ENCODE measurements around the gene PADI3. TPM values are rescaled to one million over a fixed set of nuclear protein-coding genes. Genes with fewer than 3 reads are reported as not detected.

PADI3 gene
- total RNA-seq, 2 donors from 2014 or later, result 0.18 to 1.2 TPM

DNA sequence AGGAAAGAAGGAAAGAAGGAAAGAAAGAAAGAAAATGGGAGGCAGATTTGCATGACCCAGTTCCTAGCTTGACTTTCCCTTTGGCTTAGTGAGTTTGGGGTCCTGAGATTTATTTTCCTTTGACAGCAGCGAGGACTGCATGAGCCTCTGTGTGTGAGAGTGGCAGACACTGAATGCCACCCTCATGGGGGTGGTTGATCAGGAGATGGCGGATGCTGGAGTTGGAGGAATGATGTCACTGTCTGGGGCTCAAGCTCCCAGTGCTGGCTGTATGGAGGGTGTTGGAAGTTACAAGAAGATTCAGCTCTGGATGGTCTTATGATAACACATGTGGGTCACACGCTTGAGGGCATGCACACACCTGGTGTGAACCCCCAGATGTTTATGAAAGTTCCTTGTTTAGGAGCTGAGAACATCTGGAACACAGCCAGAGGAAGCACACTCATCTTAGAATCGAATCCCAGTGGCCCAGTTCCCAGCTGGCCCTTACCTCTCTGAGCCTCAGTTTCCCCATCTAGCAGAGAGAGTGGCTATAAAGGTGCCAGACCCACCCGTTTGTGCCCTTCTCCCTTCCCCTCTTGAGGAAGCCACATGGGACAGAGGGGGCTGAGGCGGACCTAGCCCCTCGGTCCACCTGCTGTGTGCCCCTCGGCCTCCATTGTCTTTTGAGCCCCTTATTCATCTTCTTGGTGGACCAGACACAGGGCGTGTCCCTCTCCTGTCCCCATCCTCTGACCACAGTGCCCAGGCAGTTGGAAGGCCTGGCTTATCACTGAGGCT is 64.8 kb downstream of the PADI3 start:
- TF ChIP-seq, protein P1, sequence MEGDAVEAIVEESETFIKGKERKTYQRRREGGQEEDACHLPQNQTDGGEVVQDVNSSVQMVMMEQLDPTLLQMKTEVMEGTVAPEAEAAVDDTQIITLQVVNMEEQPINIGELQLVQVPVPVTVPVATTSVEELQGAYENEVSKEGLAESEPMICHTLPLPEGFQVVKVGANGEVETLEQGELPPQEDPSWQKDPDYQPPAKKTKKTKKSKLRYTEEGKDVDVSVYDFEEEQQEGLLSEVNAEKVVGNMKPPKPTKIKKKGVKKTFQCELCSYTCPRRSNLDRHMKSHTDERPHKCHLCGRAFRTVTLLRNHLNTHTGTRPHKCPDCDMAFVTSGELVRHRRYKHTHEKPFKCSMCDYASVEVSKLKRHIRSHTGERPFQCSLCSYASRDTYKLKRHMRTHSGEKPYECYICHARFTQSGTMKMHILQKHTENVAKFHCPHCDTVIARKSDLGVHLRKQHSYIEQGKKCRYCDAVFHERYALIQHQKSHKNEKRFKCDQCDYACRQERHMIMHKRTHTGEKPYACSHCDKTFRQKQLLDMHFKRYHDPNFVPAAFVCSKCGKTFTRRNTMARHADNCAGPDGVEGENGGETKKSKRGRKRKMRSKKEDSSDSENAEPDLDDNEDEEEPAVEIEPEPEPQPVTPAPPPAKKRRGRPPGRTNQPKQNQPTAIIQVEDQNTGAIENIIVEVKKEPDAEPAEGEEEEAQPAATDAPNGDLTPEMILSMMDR (IDR thresholded peaks at IDR 0.05), result no peak
- Histone ChIP-seq H3K36me3 (no peaks in the 10 kb centered on the region), H3K4me3 (no peak overlapping the region), H3K27me3 (replicated peaks; ENCODE audit: insufficient read depth) (no peaks in the 10 kb centered on the region), H3K27ac (no peak overlapping the region), H3K4me1 (replicated peaks) (no peaks in the 10 kb centered on the region), H3K9me3 (no peaks in the 10 kb centered on the region)
- DNase-seq (ENCODE audit: low spot score), result no peak
- 88% methylated on average over 9 of the region's 9 CpGs for WGBS
- intact Hi-C loops (cut with DNase I), result no loop called here

DNA sequence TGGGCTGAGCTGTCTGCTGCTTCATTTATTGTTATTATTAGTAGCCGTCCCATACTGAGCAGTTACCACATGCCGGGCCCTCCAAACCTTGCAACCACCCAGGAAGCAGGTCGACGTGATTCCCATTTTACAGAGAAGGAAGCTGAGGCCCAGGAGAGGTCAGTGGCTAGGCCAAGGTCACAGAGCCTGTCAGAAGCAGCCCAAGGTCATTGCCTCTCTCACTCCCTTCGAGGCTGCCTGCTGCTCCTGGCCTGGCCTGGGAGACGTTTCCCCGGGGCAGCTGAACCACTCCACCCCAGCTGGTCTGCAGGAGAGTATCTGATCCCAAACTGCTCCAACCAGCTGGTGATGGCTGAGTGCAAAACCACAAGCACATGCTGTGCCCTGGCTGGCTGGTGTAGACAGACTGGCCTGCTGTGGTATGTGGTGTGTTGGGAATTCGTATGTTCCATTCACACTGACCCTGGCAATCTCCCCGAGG is 65.6 kb downstream of the PADI3 start:
- TF ChIP-seq, protein P1 (IDR thresholded peaks at IDR 0.05), result no peak
- TF ChIP-seq POLR2A (IDR thresholded peaks at IDR 0.05) (no peak), POLR2AphosphoS5 (IDR thresholded peaks at IDR 0.05) (no peak)
- Histone ChIP-seq H3K4me3 (no peak overlapping the region), H3K27ac (no peak overlapping the region), H3K36me3 (no peaks in the 10 kb centered on the region), H3K9me3 (no peaks in the 10 kb centered on the region), H3K27me3 (replicated peaks; ENCODE audit: insufficient read depth) (no peaks in the 10 kb centered on the region), H3K4me1 (replicated peaks) (no peaks in the 10 kb centered on the region)
- WGBS, result 64% methylated on average over 9 of the region's 9 CpGs
- intact Hi-C loops (cut with DNase I), result no loop called here
- no peak for DNase-seq (ENCODE audit: low spot score)

DNA sequence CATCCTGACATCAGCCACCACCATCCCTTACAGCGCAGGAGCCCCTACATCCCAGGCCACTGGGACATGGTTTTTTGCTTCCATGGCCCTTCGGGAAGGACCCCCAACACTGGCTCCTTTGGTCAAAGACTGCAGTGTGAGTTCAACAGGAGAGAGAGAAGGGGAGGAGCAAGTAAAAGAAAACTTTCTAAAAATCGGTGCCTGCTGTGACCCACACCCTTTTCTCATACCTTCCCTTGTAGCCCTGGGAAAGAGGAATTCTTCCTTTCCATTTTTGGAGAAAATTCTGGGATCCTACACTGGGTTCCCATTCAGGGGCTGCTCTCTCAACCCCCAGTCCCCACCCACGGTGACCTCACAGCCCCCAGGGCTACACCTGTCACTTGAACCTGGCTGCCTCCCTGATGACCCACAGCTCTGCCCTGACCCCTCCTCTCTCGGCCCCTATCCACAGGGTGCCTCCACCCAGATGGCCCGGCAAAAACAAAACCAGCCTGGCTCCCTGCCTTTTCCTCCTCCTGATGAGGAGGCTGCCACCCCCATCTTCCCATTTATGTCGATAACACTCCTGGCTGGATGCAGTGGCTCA is 66.7 kb downstream of the PADI3 start:
- intact Hi-C loops (cut with DNase I), result no loop called here
- Histone ChIP-seq H3K9me3 (no peaks in the 10 kb centered on the region), H3K4me1 (replicated peaks) (no peaks in the 10 kb centered on the region), H3K36me3 (no peaks in the 10 kb centered on the region), H3K27me3 (replicated peaks; ENCODE audit: insufficient read depth) (no peaks in the 10 kb centered on the region), H3K4me3 (no peak overlapping the region), H3K27ac (no peak overlapping the region)
- no peak for DNase-seq (ENCODE audit: low spot score)
- TF ChIP-seq, protein P1 (IDR thresholded peaks at IDR 0.05), result no peak
- TF ChIP-seq POLR2AphosphoS5 (IDR thresholded peaks at IDR 0.05) (no peak), POLR2A (IDR thresholded peaks at IDR 0.05) (no peak)
- 58% methylated on average over 7 of the region's 7 CpGs for WGBS

DNA sequence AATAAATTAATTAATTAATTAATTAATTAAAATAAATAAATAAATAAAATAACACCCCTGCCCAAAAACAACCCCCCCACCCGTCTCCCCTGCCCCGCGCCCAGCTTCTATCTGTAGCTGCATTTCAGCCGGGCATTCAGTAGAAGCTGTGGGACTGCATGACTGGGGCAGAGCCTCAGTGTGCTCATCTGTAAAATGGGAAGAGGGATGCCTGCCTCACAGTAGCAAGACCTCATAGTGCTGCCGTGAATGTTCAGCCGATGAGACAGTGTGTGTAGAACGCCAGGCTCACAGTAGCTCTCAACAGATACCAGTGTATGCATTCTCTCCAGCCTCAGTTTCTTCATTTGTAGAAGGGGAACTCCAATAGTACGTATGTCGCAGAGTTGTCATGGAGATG is 67.8 kb downstream of the PADI3 start:
- DNase-seq (ENCODE audit: low spot score), result no peak
- no peak overlapping the region for H3K4me3 ChIP-seq
- H3K9me3 ChIP-seq, result no peaks in the 10 kb centered on the region
- TF ChIP-seq POLR2A (IDR thresholded peaks at IDR 0.05), result no peak
- H3K27me3 ChIP-seq (replicated peaks; ENCODE audit: insufficient read depth), result no peaks in the 10 kb centered on the region
- no peaks in the 10 kb centered on the region for H3K36me3 ChIP-seq
- intact Hi-C loops (cut with DNase I), result no loop called here
- 83% methylated on average over 9 of the region's 9 CpGs for WGBS
- H3K4me1 ChIP-seq (replicated peaks), result no peaks in the 10 kb centered on the region
- H3K27ac ChIP-seq, result no peak overlapping the region

DNA sequence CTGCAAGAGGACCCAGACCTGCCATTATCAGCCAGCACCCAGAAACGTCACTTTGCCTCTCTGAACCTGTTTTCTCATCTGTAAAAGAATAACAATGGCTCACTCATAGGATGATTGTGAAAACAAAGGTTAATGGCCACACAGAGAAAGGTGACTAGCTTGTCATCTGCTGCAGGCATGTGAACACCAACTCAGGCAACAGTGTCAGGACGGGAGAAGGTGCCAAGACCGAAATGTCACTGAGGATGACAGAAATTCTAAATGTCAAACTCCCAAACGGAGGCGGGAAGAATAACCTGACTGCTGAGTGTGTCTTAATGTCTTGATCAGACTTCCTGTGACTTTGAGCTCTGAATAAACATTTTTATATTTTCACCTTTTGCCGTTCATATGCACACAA is 69.4 kb downstream of the PADI3 start:
- H3K4me1 ChIP-seq (replicated peaks), result no peaks in the 10 kb centered on the region
- no peaks in the 10 kb centered on the region for H3K9me3 ChIP-seq
- 36% methylated on average over 6 of the region's 6 CpGs for WGBS
- H3K4me3 ChIP-seq, result no peak overlapping the region
- no peak for DNase-seq (ENCODE audit: low spot score)
- H3K27me3 ChIP-seq (replicated peaks; ENCODE audit: insufficient read depth), result no peaks in the 10 kb centered on the region
- H3K27ac ChIP-seq, result no peak overlapping the region
- TF ChIP-seq, protein P1 (IDR thresholded peaks at IDR 0.05), result no peak
- TF ChIP-seq POLR2A (IDR thresholded peaks at IDR 0.05) (no peak), POLR2AphosphoS5 (IDR thresholded peaks at IDR 0.05) (no peak)
- no peaks in the 10 kb centered on the region for H3K36me3 ChIP-seq
- intact Hi-C loops (cut with DNase I), result no loop called here
